H9 (cell line): Measurements from ENCODE around the gene SRSF4. TPM values are rescaled to one million over a fixed set of nuclear protein-coding genes. Genes with fewer than 3 reads are reported as not detected.

Experiments used
- DNase-seq: peaks from one replicate; pipeline ENCODE4 v3.0.0-alpha.2; 2017
- H2AFZ ChIP-seq: one replicate; pipeline ENCODE4 v1.6.1; 2013; ENCODE audit warnings: mild to moderate bottlenecking, low read length, control low read depth, moderate library complexity
- H2AK5ac ChIP-seq: 2 replicates; pipeline ENCODE4 v1.6.1; 2013; ENCODE audit warnings: low read length, control low read depth, mixed read lengths; ENCODE audit not compliant: insufficient read length
- H2BK120ac ChIP-seq: one replicate; pipeline ENCODE4 v1.6.1; 2013; ENCODE audit warnings: low read depth, mild to moderate bottlenecking, low read length, control low read depth, inconsistent platforms; ENCODE audit not compliant: poor library complexity, severe bottlenecking
- H2BK12ac ChIP-seq: 2 replicates; pipeline ENCODE4 v1.6.1; 2013; ENCODE audit warnings: low read length, control low read depth, mixed read lengths, low read depth; ENCODE audit not compliant: insufficient read length
- H2BK15ac ChIP-seq: 2 replicates; pipeline ENCODE4 v1.6.1; 2013; ENCODE audit warnings: low read depth, low read length, control low read depth
- H2BK20ac ChIP-seq: one replicate; pipeline ENCODE4 v1.6.1; 2013; ENCODE audit warnings: low read depth, mild to moderate bottlenecking, low read length, control low read depth, inconsistent platforms; ENCODE audit not compliant: poor library complexity, severe bottlenecking
- H2BK5ac ChIP-seq: 2 replicates; pipeline ENCODE4 v1.6.1; 2013; ENCODE audit warnings: low read length, control low read depth, mixed read lengths; ENCODE audit not compliant: insufficient read length
- H3K14ac ChIP-seq: 2 replicates; pipeline ENCODE4 v1.6.1; 2013; ENCODE audit warnings: low read length, control low read depth; ENCODE audit not compliant: insufficient read depth
- H3K18ac ChIP-seq: 2 replicates; pipeline ENCODE4 v1.6.1; 2013; ENCODE audit warnings: low read depth, mild to moderate bottlenecking, mixed read lengths, low read length, control low read depth; ENCODE audit not compliant: insufficient read length
- H3K23ac ChIP-seq: 2 replicates; pipeline ENCODE4 v1.6.1; 2013; ENCODE audit warnings: low read length, control low read depth, mixed read lengths, low read depth; ENCODE audit not compliant: insufficient read length
- H3K23me2 ChIP-seq: 2 replicates; pipeline ENCODE4 v1.6.1; 2013; ENCODE audit warnings: low read depth, mild to moderate bottlenecking, mixed read lengths, low read length, control low read depth; ENCODE audit not compliant: insufficient read length, poor library complexity, severe bottlenecking
- H3K27ac ChIP-seq: 2 replicates; pipeline ENCODE4 v1.5.1; 2013; ENCODE audit warnings: low read length, control low read depth, mixed read lengths, low read depth; ENCODE audit not compliant: insufficient read length
- H3K27me3 ChIP-seq: 2 replicates; pipeline ENCODE4 v1.6.1; 2013; ENCODE audit warnings: low read length, control low read depth, inconsistent platforms; ENCODE audit not compliant: insufficient read depth
- H3K4ac ChIP-seq: 2 replicates; pipeline ENCODE4 v1.6.1; 2013; ENCODE audit warnings: low read depth, mild to moderate bottlenecking, control low read depth, inconsistent platforms, low read length, moderate library complexity
- H3K4me1 ChIP-seq: 2 replicates; pipeline ENCODE4 v1.6.1; 2013; ENCODE audit warnings: low read length, control low read depth, inconsistent platforms; ENCODE audit not compliant: insufficient read depth
- H3K4me2 ChIP-seq: 2 replicates; pipeline ENCODE4 v1.6.1; 2013; ENCODE audit warnings: low read length, control low read depth, mixed read lengths; ENCODE audit not compliant: insufficient read length, insufficient read depth
- H3K56ac ChIP-seq: 2 replicates; pipeline ENCODE4 v1.6.1; 2013; ENCODE audit warnings: low read depth, mild to moderate bottlenecking, mixed read lengths, low read length, control low read depth; ENCODE audit not compliant: insufficient read length
- H3K79me1 ChIP-seq: 2 replicates; pipeline ENCODE4 v1.6.1; 2013; ENCODE audit warnings: low read depth, mild to moderate bottlenecking, moderate library complexity, low read length, control low read depth, inconsistent platforms; ENCODE audit not compliant: insufficient read depth, poor library complexity, severe bottlenecking
- H3K79me2 ChIP-seq: 2 replicates; pipeline ENCODE4 v1.6.1; 2013; ENCODE audit warnings: low read length, control low read depth, inconsistent platforms; ENCODE audit not compliant: insufficient read depth
- H3K9ac ChIP-seq: 2 replicates; pipeline ENCODE4 v1.6.1; 2013; ENCODE audit warnings: low read length, control low read depth, mixed read lengths; ENCODE audit not compliant: insufficient read length; ENCODE audit errors: extremely low read depth
- H3K9me3 ChIP-seq: one replicate; pipeline ENCODE4 v1.6.1; 2013; ENCODE audit warnings: low read depth, low read length, inconsistent platforms; ENCODE audit not compliant: control insufficient read depth
- H3T11ph ChIP-seq: one replicate; pipeline ENCODE4 v1.6.1; 2013; ENCODE audit warnings: mild to moderate bottlenecking, low read length, control low read depth, inconsistent platforms
- H4K20me1 ChIP-seq: one replicate; pipeline ENCODE4 v1.6.1; 2013; ENCODE audit not compliant: control insufficient read depth, insufficient read length, insufficient read depth
- H4K5ac ChIP-seq: 2 replicates; pipeline ENCODE4 v1.6.1; 2013; ENCODE audit warnings: low read depth, mild to moderate bottlenecking, mixed read lengths, low read length, control low read depth; ENCODE audit not compliant: insufficient read length
- H4K8ac ChIP-seq: replicated peaks from 2 replicates; pipeline ENCODE4 v1.6.1; 2013; ENCODE audit warnings: low read length, control low read depth, mixed read lengths, low read depth; ENCODE audit not compliant: insufficient read length
- H4K91ac ChIP-seq: 2 replicates; pipeline ENCODE4 v1.6.1; 2013; ENCODE audit warnings: low read depth, mild to moderate bottlenecking, moderate library complexity, mixed read lengths, low read length, control low read depth; ENCODE audit not compliant: insufficient read length
- H3K27ac Mint-ChIP-seq, 3 experiments: 2 replicates in 2 of 3; 3 replicates in 1 of 3; pipeline ENCODE4 v1.8.0; 2020 to 2021; ENCODE audit warnings: mixed read lengths in 3 of 3, mild to moderate bottlenecking in 1 of 3, moderate library complexity in 1 of 3
- H3K27me3 Mint-ChIP-seq: 2 replicates; pipeline ENCODE4 v1.8.0; 2021; ENCODE audit warnings: low read depth, mild to moderate bottlenecking, moderate library complexity, mixed read lengths
- H3K36me3 Mint-ChIP-seq, 3 experiments: 2 replicates in 2 of 3; 3 replicates in 1 of 3; pipeline ENCODE4 v1.8.0; 2020 to 2021; ENCODE audit warnings: low read depth in 3 of 3, mixed read lengths in 3 of 3; ENCODE audit not compliant: insufficient read depth in 1 of 3
- H3K4me1 Mint-ChIP-seq, 2 experiments: 2 replicates each; pipeline ENCODE4 v1.8.0; 2020; ENCODE audit warnings: mixed read lengths in 2 of 2
- H3K4me3 Mint-ChIP-seq, 2 experiments: 2 replicates in 1 of 2; 3 replicates in 1 of 2; pipeline ENCODE4 v1.8.0; 2020 to 2021; ENCODE audit warnings: mild to moderate bottlenecking in 2 of 2, mixed read lengths in 2 of 2, moderate library complexity in 1 of 2
- H3K9me3 Mint-ChIP-seq, 2 experiments: 2 replicates in 1 of 2; 3 replicates in 1 of 2; pipeline ENCODE4 v1.8.0; 2020; ENCODE audit warnings: mild to moderate bottlenecking in 2 of 2, mixed read lengths in 2 of 2, moderate library complexity in 1 of 2
- WGBS: extraction: QIAGEN DNeasy Blood & Tissue Kit; methylation state at CpG from one replicate; pipeline ENCODE4 v1.1.7; 2013; ENCODE audit warnings: missing lambda C conversion rate, low lambda C conversion rate, mixed read lengths; ENCODE audit not compliant: insufficient read length; ENCODE audit errors: extremely low coverage; 5-methylcytosine and 5-hydroxymethylcytosine counted together
- total RNA-seq: library from RNA; stranded (reverse); gene quantifications from 2 replicates; pipeline ENCODE4 v1.2.1, GENCODE V29; 2021
- TF ChIP-seq, protein P1 (sequence below): fragments of 200-600 bp; sonication (generic); conservative IDR thresholded peaks from 3 replicates; pipeline ENCODE4 v1.8.0; 2021; ENCODE audit warnings: antibody characterized with exemption, mild to moderate bottlenecking

Gene SRSF4
- total RNA-seq, 1 experiment from 2014 or later = 90.6 TPM

DNA sequence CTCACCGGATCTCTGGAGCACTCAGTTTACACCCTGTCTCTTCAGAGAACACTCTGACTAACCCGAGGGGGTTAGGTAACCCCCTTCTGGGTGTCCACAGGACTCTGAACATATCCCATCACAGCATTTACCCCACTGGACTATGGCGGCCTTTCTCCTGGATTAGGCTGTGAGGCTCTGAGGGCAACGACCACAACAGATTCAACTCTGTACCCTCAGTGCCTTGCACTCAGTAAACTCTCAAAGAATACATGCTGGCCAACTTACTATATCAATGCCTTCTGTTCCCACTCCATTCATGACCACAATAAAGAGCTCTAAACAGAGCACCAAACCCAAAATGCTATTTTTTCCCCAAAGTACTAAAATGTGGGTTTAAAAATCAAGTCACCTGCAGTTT, 43.7 kb upstream of the SRSF4 start:
- Histone ChIP-seq H2BK15ac (no peak overlapping the region), H4K20me1 (no peaks in the 10 kb centered on the region), H3K9ac (no peak overlapping the region), H3K27ac (no peak overlapping the region), H3K18ac (no peak overlapping the region), H2AFZ (no peak overlapping the region), H3K27me3 (no peaks in the 10 kb centered on the region), H2BK20ac (no peak overlapping the region), H3K79me2 (no peaks in the 10 kb centered on the region), H4K8ac (no peak overlapping the region), H3K23ac (no peak overlapping the region), H3T11ph (no peak overlapping the region), H3K4me2 (no peak overlapping the region), H4K91ac (no peak overlapping the region), H2BK5ac (no peak overlapping the region), H2BK120ac (no peak overlapping the region), H3K56ac (no peak overlapping the region), H4K5ac (no peak overlapping the region), H3K23me2 (no peaks in the 10 kb centered on the region), H2AK5ac (no peak overlapping the region), H2BK12ac (no peak overlapping the region), H3K79me1 (no peaks in the 10 kb centered on the region), H3K14ac (no peak overlapping the region), H3K4me1 (peaks cover 5% of the 10 kb centered on the region; the same call in 1 of the 2 replicates), H3K4ac (no peak overlapping the region), H3K9me3 (no peaks in the 10 kb centered on the region)
- peaks cover 0 to 10% (median 4%) of the 10 kb centered on the region in 3 experiments; a peak in 5 of 7 replicates for H3K36me3 Mint-ChIP-seq
- WGBS = no CpG with 5 or more reads among the region's 4 CpGs
- peak overlapping the region in 1 of 3 experiments; percentile 52; a peak in 2 of 7 replicates for H3K27ac Mint-ChIP-seq
- DNase-seq = no peak
- no peaks in the 10 kb centered on the region for H3K27me3 Mint-ChIP-seq
- H3K9me3 Mint-ChIP-seq = no peaks in the 10 kb centered on the region; a peak in 1 of 5 replicates
- H3K4me3 Mint-ChIP-seq = no peak overlapping the region
- TF ChIP-seq, protein P1, sequence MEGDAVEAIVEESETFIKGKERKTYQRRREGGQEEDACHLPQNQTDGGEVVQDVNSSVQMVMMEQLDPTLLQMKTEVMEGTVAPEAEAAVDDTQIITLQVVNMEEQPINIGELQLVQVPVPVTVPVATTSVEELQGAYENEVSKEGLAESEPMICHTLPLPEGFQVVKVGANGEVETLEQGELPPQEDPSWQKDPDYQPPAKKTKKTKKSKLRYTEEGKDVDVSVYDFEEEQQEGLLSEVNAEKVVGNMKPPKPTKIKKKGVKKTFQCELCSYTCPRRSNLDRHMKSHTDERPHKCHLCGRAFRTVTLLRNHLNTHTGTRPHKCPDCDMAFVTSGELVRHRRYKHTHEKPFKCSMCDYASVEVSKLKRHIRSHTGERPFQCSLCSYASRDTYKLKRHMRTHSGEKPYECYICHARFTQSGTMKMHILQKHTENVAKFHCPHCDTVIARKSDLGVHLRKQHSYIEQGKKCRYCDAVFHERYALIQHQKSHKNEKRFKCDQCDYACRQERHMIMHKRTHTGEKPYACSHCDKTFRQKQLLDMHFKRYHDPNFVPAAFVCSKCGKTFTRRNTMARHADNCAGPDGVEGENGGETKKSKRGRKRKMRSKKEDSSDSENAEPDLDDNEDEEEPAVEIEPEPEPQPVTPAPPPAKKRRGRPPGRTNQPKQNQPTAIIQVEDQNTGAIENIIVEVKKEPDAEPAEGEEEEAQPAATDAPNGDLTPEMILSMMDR = no peak
- peaks cover 37 to 38% of the 10 kb centered on the region in 2 experiments for H3K4me1 Mint-ChIP-seq
